Hindlimb muscle (tissue), 1 donor: ENCODE measurements around the gene CHCHD4. TPM values are rescaled to one million over a fixed set of nuclear protein-coding genes. Genes with fewer than 3 reads are reported as not detected.

Experiments
- DNase-seq: peaks from one replicate; pipeline ENCODE4 v3.0.0-alpha.2; 2013
- polyA plus RNA-seq: library from polyadenylated mRNA; unstranded; fragments of 120-200 nt; gene quantifications from one replicate; pipeline ENCODE4 v1.2.1, GENCODE V29; 2013; ENCODE audit not compliant: insufficient read length

Gene CHCHD4
- polyA plus RNA-seq, 1 donor = 14.4 TPM

DNA sequence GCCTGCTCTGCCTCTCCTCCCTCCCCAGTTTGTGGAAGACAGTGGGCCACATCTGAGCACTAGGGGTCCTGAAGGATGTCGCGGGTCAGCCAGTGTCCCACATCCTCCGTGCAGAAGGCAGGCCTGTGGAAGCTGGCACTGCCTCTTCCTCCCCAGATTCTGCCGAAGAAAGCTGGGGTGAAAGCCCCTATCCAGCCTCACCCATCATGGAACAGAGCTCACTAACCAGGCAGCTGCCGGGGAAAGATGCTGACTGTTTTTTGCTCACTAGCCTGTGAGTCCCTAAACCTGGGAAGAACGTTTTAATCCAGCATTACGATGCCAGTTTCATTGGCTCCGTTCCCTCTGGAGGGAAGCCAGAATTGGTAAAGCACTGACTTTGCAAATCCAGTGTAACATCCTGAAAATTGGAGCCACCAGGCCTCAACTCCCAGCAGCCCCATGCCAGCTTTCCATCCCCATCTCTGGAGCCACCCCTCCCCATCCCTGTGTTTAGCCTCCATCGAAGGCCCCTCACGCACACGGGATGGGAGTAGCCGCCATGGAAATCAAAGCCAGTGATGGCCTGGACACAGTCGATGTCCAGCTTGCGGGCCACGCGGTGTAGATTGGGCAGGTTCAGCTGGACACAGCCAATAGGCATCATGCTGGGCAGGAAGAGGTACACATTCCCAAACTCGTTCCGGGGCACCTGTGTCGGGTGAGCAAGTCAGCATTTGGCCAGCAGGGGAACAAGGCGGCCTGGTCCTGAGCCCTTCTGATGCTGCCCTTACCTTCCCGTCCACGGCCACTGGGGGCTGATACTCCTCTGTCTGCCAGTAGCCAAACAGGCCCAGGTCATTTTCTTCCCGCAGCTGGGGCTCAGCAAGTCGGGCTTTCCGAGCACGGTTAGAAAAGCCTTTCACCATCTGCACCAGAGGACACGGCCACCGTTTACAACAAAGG is 23.6 kb upstream of the CHCHD4 start:
- DNase-seq = no peak

DNA sequence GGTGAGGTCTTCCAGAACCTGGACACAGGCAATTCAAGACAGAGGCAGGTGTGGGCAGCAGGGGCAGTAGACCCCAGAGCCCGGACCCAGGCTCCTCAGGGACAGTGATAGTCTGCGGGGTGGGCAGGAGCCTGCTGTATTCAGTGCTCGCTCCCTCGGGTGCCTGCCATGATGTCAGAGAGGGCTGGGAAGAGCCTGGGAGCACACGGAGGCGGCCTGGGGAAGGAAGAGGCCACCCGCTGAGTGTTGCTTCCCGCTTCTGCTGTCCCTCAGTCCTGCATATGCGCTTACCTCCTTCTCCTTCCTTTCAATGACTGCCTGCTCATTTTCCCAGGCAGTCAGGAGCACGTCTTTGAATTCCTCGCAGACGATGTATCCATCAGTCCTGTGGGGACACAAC is 22.9 kb upstream of the CHCHD4 start:
- no peak for DNase-seq

DNA sequence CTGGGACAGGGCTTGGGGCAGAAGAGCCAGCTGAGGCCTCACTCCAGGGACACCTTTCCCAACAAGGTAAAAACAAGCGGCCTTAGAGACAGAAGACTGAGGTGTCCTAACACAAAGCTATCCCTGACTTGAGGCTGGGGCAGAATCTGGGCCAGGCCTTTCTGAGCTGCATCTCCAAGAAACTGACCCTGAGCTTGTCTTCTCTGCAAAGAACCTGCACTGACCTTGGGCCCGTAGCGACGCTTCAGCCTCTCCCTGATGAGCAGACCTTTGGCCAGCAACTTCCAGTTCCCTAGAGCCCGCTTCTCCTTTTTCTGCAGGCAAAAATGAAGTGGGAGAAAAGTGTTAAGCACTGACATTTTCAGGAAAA is 22.4 kb upstream of the CHCHD4 start:
- DNase-seq = no peak

DNA sequence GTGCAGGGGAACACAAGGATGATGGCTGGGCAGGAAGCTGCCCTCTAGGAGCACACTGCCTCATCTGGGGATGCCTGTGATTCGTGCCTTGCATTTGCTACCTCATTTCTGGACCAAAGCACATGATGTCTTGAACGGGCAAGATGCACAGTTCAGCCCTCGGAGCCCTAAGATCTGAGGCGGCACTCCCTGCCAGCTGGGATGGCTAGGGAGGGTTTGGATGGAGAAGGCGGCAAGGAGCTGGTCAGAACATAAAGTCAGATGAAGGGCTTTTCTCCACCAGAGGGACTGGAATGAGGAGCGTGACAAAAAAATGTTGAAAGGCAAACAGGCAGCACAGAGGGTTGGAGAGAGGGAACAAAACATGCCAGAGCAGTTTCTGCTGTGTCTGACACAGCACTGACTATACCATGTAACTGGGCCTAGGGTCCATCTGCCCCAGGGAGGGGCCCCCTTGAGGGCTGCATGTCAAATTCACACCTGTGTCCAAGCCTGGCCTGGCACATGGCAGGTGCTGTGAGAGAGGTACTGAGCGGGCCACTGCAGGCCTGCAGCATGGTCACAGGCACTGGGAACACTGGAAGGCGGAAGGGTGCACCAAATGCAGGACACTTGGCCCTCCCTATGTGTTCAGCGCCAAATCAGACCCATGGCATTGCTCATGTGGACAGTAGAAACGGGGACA is 21.9 kb upstream of the CHCHD4 start:
- no peak for DNase-seq

DNA sequence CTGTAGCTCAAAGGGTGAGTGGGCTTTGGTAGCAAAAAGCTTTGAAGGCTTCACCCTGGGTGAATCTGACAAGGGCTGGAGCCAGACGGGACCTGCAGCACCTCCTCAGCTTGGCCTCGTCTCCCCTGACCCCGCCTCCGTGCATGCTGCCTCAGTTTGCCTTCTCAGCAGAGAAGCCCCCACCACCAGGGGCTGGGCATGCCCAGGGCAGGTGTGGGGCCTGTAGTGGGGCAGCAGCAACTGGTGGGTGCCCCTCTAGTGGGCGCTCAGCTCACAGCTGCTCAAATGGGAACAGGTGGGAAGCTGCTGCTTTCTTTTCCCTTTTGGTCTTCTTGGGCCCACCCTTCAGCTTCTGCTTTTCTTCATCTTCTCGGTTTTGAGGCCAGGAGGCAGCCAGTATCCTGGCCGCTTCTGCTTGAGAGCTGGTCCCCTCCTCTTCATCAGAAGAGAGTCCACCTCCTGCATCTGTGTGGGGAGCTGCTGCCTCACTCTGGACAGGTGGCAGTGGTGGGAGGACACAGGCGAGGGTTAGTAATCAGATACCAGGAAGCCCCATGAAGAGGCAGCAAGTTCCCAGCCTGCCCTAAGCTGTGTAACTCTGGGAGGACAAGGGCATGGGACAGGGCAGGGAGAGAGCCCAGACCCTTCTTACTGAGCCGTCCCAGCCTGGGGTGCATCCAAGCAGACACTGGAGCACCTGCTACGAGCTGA is 21.2 kb upstream of the CHCHD4 start:
- DNase-seq = no peak

DNA sequence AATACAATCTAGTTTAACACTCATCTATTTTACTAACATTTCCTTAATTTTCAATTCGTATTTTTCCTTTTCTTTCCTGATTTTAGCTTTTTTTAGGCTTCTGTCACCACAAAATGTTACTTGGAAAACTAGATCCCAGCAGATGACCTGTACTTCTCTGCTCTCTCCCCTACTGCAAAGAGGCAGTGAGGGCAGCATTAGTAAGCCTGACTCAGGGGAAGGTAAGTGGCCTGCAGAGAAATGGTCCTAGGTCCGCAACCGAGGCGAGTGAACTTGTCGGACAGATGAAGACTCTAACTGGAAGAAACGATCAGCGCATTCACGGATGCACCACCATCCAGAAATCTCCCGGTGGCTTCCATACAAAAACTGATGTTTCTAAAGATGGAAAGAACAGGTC is 20.6 kb upstream of the CHCHD4 start:
- no peak for DNase-seq

DNA sequence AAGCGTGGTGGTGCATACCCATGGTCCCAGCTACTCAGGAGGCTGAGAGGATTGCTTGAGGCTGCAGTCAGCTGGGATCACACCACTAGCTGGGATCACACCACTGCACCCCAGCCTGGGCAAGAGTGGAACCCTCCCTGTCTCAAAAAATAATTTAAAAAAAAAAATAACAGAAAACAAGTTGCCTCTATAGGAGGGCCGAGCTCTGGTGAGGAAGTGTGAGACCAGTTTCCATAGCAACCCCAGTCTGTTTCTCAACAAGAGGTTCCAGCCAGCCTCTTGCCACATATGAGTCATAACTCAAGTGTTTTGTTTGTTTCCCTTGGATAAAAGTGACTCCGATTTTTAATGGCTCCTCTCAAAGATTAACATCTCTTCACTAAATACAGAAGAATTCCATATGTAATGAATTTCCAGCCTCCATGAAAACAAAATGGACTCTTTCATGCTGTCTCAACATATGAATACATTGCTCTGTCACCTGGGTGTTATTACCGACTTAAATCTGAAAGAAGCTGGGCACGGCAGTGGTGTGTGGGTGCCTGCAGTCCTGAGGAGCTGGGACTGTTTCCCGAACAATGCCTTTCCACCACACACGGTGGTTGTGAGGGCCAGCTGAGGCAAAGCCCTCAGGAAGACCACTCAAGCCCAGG is 19.9 kb upstream of the CHCHD4 start:
- peak; percentile 89 for DNase-seq

DNA sequence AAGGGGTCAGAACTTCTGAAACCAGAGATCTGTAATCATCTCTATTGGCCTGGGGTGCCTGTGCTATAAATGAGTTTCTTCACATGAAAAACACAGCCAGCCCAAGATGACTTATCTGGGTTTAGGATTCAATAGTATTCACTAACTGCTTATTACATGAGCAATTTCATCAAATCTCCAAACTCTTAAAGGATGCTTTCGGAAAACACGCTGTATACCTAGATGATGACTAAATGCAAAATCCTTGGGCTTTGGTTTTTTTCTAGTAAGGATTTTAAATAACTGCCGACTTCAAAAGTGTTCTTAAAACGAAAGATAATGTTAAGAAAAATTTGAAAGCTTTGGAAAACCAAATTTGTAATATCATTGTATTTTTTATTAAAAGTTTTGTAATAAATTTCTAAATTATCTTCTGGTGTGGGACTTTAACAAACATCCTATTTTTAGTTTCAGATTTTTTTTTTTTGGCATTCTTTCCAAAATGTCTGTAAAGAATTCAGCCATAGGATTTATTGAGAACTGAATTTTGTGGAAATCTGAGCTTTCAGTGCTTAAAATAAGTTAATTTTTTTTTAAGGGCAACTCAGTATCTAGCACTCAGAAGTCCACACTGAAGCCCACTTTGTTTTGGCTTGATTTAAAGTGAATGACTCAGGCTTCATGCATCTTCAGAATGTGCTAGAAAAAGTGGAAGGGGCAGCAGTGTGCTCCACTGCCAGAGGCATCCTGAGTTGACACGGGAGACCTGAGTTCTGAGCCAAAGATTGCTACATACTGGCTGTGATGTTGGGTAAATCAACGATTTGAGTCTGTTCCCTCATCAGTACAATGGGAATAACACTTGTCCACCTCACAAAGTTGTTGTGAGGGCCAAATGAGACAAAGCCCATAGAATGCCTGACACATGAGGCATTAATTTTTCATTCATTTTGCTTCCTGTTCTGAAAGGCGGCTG is 18.9 kb upstream of the CHCHD4 start:
- no peak for DNase-seq

DNA sequence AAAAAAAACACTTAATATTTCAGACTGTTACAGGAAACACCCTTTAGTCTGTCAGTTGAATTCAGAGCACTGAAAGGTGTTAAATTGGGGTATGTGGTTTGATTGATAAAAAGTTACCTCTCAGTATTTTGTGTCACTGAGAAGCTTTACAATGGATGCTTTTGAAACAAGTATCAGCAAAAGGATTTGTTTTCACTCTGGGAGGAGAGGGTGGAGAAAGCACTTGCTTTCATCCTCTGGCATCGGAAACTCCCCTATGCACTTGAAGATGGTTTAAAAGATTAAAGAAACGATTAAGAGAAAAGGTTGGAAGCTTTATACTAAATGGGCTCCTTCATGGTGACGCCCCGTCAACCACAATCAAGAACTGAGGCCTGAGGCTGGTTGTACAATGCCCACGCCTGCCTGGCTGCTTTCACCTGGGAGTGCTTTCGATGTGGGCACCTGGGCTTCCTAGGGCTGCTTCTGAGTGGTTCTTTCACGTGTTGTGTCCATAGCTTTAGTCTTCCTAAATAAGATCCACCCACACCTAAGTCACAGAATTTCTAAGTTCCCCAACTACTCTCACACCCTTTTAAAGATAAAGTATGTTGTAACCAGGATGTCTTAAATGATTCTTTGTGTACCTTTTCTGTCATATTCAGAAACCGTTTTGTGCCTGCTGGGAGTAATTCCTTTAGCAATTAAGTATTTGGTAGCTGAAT is 18.0 kb upstream of the CHCHD4 start:
- no peak for DNase-seq

DNA sequence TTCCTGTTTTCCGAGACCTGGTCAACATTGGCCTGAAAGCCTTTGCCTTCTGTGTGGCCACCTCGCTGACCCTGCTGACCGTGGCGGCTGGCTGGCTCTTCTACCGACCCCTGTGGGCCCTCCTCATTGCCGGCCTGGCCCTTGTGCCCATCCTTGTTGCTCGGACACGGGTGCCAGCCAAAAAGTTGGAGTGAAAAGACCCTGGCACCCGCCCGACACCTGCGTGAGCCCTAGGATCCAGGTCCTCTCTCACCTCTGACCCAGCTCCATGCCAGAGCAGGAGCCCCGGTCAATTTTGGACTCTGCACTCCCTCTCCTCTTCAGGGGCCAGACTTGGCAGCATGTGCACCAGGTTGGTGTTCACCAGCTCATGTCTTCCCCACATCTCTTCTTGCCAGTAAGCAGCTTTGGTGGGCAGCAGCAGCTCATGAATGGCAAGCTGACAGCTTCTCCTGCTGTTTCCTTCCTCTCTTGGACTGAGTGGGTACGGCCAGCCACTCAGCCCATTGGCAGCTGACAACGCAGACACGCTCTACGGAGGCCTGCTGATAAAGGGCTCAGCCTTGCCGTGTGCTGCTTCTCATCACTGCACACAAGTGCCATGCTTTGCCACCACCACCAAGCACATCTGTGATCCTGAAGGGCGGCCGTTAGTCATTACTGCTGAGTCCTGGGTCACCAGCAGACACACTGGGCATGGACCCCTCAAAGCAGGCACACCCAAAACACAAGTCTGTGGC is 17.1 kb upstream of the CHCHD4 start:
- DNase-seq = no peak

DNA sequence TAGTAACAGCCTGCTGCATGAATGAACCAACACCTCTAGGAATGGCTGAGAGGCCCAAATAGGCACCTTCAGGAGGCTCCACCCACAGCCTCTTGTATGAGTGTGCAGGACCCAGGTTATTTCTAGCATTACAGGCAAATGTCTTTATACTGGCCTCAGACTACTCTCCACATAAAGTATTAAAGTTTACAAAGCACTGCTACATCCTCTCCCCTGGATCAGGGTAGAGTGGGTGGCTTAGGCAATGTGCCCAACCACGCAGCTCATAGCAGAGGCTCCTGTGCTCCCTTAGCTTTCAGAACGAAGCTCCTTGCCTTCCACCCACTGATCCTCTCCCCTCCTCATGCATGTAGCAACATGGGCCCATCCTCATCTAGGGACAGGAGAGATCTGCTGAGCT is 16.5 kb upstream of the CHCHD4 start:
- no peak for DNase-seq

DNA sequence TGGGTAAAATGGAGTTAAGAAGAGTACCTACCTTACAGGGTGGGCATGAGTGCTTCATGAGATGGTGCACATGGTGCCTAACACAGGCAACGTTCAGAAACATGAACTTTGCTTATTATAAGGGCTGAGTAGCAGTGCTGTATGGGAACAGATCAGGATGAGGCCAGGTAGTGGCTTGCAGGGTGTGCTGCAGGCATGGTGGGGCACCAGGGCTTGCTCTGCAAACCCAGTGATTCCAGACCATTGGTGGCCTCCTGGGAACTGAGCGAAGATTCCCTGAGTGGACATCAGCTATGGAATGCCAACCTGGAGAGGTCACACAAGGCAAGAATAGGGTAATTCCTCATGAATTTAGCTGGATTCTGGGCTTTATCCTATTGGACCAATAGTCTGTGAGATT is 16.0 kb upstream of the CHCHD4 start:
- DNase-seq = no peak

DNA sequence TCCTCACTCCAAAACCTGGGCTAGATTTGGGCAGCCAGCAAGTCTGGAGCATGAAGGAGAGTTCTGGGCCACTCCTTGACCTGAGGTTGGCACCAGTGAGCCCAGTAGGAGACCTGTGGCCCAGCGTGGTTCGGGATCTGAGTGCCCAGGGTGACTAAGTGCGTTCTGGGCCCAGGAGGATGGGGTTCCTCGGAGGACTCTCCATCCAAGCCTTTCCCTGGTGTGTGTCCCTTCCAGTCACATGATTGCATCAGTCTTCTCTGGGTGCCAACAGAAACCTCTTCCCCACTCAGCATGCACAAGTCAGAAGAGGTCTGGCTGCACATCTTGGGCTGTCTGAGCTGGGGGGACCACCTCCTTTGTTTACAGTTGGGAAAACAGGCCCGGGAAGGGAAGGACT is 15.1 kb upstream of the CHCHD4 start:
- DNase-seq = no peak

DNA sequence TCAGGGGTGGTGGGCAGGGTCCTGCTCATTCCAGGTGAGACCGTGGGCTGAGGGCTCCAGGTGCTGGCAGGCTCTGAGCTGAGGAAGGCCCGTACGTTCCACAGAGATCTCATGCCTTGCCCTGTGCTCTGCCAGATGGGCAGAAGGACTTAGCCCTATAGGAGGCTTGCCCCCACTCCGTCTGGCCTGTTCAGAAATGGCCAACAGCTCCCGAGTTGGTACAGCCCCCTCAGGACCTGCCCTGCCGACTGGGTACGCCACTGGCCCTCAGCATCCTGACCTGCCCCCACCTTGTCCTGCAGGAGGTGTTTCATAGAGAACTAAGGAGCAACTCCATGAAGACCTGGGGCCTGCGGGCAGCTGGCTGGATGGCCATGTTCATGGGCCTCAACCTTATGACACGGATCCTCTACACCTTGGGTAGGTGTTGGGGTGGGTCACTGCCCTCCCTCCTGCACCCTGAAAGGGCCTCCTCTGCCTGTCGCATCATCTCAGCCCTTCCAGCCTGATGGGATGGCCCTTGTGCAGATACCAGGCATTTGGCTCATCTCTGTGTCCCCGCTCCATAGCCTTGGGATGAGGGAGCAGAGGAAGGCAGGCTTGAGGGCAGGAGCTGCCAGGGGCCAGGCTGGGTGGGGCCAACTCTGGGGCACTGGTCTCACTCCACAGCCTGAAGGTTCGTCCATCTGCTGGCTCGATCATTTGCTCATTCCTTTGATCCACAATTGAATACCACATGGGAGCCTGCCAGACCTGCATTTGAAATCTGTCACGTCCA is 14.4 kb upstream of the CHCHD4 start:
- no peak for DNase-seq

DNA sequence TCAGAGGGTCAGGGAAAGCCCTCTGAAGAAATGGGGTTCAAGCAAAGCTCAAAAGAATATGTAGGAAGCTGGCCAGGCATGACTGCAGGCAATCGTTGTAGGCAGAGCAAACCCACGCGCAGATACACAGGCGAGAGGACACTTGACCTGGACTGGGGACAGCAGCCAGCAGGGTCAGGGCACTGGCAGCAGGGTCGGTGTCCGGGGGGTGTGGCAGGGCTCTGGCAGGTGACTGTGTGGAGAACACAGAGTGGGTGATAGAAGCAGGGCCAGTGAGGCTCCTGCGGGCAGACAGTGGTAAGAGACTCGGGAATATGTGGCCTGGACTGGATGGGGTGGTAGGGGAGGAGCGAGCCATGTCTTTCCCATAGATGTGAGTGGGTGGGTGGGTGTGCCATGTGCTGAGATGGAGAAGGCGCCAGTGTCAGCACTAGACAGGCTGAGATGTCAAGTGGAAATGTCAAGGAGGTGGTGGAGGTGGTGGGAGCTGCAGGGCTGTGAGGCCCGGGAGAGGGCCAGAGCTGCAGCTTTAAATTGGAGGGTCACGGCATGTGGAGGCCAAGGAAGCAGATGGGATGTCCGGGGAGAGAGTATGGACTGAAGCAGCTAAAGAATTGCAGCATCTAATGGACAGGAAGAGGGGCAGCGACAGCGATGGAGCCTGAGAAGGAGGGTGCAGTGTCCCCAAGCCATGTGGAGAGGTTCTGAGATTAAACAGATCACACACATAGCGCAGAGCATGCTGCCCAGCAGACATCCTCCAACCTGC is 13.6 kb upstream of the CHCHD4 start:
- no peak for DNase-seq

DNA sequence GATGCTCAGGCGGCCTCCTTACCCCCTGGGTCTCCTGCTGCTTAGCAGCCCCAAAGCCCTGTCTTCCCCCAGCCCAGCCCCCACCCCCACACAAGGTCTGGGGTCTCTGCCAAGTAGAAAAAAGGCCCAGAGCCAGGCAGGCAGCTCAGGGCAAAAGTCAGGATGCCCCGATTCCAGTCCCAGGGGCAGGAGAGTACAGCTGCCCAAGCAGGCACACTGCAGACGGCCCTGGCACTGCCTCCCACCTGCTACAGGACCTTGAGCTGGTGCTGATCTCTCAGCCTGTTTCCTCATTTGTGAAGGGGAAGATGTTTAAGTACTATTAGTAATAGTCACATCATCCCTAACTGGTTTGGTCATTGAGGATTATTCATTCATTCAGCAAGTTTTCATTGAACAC is 12.8 kb upstream of the CHCHD4 start:
- DNase-seq = no peak

DNA sequence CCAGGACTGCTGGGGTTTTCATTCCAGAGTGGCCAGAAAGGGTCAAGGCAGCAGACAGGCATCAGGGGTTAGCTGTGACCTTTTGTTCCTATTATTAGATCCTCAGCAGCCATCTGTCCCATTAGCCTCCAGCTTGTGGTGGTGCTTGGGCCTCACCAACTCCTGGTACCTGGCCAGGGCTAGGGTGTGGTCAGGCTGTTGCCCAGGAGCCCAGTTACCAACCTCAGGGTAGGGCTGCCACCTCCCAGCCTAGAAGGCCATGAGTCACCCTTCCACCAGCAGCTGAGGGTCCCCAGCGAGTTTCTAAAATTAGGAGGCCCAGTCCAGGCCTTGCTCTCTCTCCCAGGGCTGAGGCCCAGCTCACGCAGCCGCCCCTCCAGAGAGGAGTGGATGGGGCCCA is 12.3 kb upstream of the CHCHD4 start:
- DNase-seq = no peak

DNA sequence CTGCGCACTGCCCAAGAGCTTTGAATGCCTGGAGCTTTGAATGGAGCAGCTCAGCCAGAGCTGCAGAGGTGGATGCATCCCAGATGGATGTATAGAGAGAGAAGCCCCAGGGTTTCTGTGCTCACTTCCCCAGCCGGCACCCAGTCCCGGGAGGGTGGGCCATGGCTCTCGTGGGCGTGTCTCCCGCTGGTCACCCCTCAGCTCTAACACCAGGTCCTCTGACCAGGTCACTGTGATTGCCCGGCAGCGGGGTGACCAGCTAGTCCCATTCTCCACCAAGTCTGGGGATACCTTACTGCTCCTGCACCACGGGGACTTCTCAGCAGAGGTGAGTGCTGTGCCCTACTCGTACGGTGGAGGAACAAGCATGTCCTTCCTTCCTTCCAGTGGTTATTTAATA is 10.9 kb upstream of the CHCHD4 start:
- no peak for DNase-seq

DNA sequence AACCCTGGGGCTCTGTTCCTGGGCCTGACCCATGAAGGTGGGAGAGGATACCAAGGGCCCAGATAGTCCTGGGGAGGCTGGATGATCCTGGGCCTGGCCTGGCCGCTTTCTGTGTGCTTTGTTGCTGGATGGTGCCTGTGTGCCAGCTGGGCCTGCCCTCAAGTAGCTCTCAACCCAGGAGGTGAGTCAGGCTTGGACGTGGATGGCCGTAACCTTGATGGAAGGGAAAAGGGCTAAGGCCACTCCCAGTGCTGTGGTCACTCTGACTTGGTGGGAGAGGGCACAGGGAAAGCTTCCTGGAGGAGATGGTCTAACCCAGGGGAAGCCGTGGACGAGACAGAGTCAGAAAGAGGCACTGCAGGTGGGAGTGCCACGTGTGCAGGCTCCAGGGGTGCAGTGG is 9.6 kb upstream of the CHCHD4 start:
- DNase-seq = no peak
